Sigmoid colon (tissue), 4 donors: ENCODE results near the gene CDKN2D.

Experiments used
- EP300 ChIP-seq, 4 donors: sonication (generic); formaldehyde crosslinking; IDR thresholded peaks; one replicate each; pipeline ENCODE4 v1.6.1; 2017; ENCODE audit warnings: antibody characterized with exemption in 4 of 4
- POLR2A ChIP-seq, 2 donors: fragments of 450-650 bp; IDR thresholded peaks; one replicate each; pipeline ENCODE4 v1.6.1; 2016; ENCODE audit warnings: antibody characterized with exemption in 2 of 2, mild to moderate bottlenecking in 2 of 2, moderate library complexity in 2 of 2
- POLR2AphosphoS5 ChIP-seq, 4 donors: sonication (generic); formaldehyde crosslinking; IDR thresholded peaks; one replicate each; pipeline ENCODE4 v1.6.1; 2017; ENCODE audit warnings: antibody characterized with exemption in 4 of 4
- TF ChIP-seq, protein P1 (sequence below), 4 experiments: fragments of 450-650 bp in 3 of 4; fragments of 200-600 bp in 1 of 4; IDR thresholded peaks; one replicate each; pipeline ENCODE4 v1.5.1; 2016 to 2019; ENCODE audit warnings: antibody characterized with exemption in 4 of 4, mild to moderate bottlenecking in 3 of 4, moderate library complexity in 2 of 4

DNA sequence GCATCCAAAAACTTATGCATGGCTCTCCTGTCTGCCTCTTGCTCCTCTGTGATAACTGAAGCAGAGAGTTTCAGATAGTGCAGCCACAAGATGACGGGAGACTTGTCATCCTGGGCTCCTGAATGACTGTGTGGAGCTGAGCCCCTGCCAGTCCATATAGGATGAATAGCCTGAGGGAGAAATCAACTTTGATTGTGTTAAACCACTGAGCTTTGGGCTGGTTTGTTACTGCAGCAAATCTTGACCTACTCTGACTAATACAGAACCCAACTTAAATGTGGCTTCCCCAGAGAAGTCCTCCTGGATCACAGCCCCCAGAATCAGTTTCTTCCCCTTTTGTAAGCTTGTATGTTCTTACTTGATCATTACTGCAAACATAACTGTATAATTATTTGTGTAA, 36.3 kb downstream of the CDKN2D start:
- TF ChIP-seq, protein P1, sequence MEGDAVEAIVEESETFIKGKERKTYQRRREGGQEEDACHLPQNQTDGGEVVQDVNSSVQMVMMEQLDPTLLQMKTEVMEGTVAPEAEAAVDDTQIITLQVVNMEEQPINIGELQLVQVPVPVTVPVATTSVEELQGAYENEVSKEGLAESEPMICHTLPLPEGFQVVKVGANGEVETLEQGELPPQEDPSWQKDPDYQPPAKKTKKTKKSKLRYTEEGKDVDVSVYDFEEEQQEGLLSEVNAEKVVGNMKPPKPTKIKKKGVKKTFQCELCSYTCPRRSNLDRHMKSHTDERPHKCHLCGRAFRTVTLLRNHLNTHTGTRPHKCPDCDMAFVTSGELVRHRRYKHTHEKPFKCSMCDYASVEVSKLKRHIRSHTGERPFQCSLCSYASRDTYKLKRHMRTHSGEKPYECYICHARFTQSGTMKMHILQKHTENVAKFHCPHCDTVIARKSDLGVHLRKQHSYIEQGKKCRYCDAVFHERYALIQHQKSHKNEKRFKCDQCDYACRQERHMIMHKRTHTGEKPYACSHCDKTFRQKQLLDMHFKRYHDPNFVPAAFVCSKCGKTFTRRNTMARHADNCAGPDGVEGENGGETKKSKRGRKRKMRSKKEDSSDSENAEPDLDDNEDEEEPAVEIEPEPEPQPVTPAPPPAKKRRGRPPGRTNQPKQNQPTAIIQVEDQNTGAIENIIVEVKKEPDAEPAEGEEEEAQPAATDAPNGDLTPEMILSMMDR (IDR thresholded peaks at IDR 0.05), result no peak
- TF ChIP-seq POLR2A (IDR thresholded peaks at IDR 0.05), result no peak
- no peak for TF ChIP-seq POLR2AphosphoS5 (IDR thresholded peaks at IDR 0.05)
- TF ChIP-seq EP300 (IDR thresholded peaks at IDR 0.05), result no peak
